GM12878 (cell line): Measurements from ENCODE around the gene GREB1. TPM values are rescaled to one million over a fixed set of nuclear protein-coding genes. Genes with fewer than 3 reads are reported as not detected.

ENCODE experiments used
- ATAC-seq: fragments of 200-7000 bp; cut with Tn5 transposase; 3 replicates; pipeline ENCODE4 v1.9.1; 2020; ENCODE audit warnings: mild to moderate bottlenecking, moderate library complexity
- BruUV-seq: library from RNA; stranded (reverse); fragments of 400-500 nt; replicated peaks from 2 replicates; lab custom pipeline; 2021; lab: Mats Ljungman, UMichigan
- CTCF ChIA-PET: fragments of 300-600 bp; sonication (Branson Sonifier 250); formaldehyde crosslinking; extraction: SDS; loops from one replicate; lab custom pipeline; 2021; ENCODE audit warnings: inconsistent platforms; lab: Yijun Ruan, JAX
- POLR2A ChIA-PET: fragments of 350-600 bp; formaldehyde crosslinking; extraction: SDS; loops from one replicate; lab custom pipeline; 2021; ENCODE audit warnings: inconsistent platforms; lab: Charles Lee
- RAD21 ChIA-PET: fragments of 300-600 bp; sonication (Branson Sonifier 250); formaldehyde crosslinking; loops from one replicate; lab custom pipeline; 2023; ENCODE audit warnings: antibody characterized with exemption; ENCODE audit not compliant: unreplicated experiment; lab: Charles Lee
- SMC1A ChIA-PET: fragments of 300-600 bp; sonication (Branson Sonifier 250); formaldehyde crosslinking; loops from one replicate; lab custom pipeline; 2023; ENCODE audit not compliant: unreplicated experiment, uncharacterized antibody; lab: Charles Lee
- DNase-seq: peaks from one replicate; pipeline ENCODE4 v3.0.0-alpha.2; 2011; ENCODE audit warnings: low read depth, low spot score
- FAIRE-seq: peaks from 3 replicates; lab custom pipeline; 2011; peaks lifted over from hg19 to GRCh38; lab: Jason Lieb, UNC
- H2AFZ ChIP-seq: 2 replicates; pipeline ENCODE4 v1.6.0; 2011; ENCODE audit warnings: low read depth, low read length, control low read depth; ENCODE audit not compliant: control insufficient read depth
- H3K27ac ChIP-seq: 2 replicates; pipeline ENCODE4 v1.5.1; 2011; ENCODE audit warnings: control low read depth; ENCODE audit not compliant: control insufficient read depth, insufficient read depth
- H3K27me3 ChIP-seq, 2 experiments: replicated peaks in 1 of 2; 2 replicates each; pipeline versions ENCODE4 v1.6.0 to v1.6.1; 2011; ENCODE audit warnings: low read length in 1 of 2; ENCODE audit not compliant: control insufficient read depth in 2 of 2, insufficient read depth in 2 of 2
- H3K36me3 ChIP-seq, 2 experiments: 2 replicates each; pipeline ENCODE4 v1.5.1; 2011; ENCODE audit warnings: low read length in 1 of 2; ENCODE audit not compliant: control insufficient read depth in 2 of 2, insufficient read depth in 2 of 2
- H3K4me1 ChIP-seq: 2 replicates; pipeline ENCODE4 v1.6.1; 2011; ENCODE audit warnings: mild to moderate bottlenecking, low read length, moderate library complexity, mixed read lengths; ENCODE audit not compliant: control insufficient read depth, insufficient read depth
- H3K4me2 ChIP-seq: 2 replicates; pipeline ENCODE4 v1.6.0; 2011; ENCODE audit warnings: control low read depth; ENCODE audit not compliant: control insufficient read depth, insufficient read depth
- H3K4me3 ChIP-seq: fragments of 200-600 bp; sonication (generic); 2 replicates; pipeline ENCODE4 v1.5.1; 2016
- H3K79me2 ChIP-seq: 2 replicates; pipeline ENCODE4 v1.6.0; 2011; ENCODE audit warnings: low read length; ENCODE audit not compliant: control insufficient read depth, insufficient read depth
- H3K9ac ChIP-seq: 2 replicates; pipeline ENCODE4 v1.8.0; 2011; ENCODE audit warnings: low read length, control low read depth, mixed read lengths; ENCODE audit not compliant: control insufficient read depth, insufficient read depth
- H3K9me3 ChIP-seq: replicated peaks from 3 replicates; pipeline ENCODE4 v1.5.1; 2011; ENCODE audit warnings: mild to moderate bottlenecking, low read length; ENCODE audit not compliant: control insufficient read depth, insufficient read depth
- H4K20me1 ChIP-seq: 2 replicates; pipeline ENCODE4 v1.6.0; 2011; ENCODE audit not compliant: control insufficient read depth, insufficient read depth
- CHD4 ChIP-seq: fragments of 200-600 bp; sonication (generic); IDR thresholded peaks from 2 replicates; pipeline ENCODE4 v1.6.1; 2016; ENCODE audit warnings: mild to moderate bottlenecking
- EZH2 ChIP-seq: IDR thresholded peaks from 2 replicates; pipeline ENCODE4 v1.6.1; 2012; ENCODE audit warnings: low read depth, mild to moderate bottlenecking, control low read depth, inconsistent platforms, low read length, borderline replicate concordance; ENCODE audit not compliant: control insufficient read depth
- FOS ChIP-seq: IDR thresholded peaks from 3 replicates; pipeline ENCODE4 v1.6.1; 2011; ENCODE audit warnings: borderline replicate concordance; ENCODE audit not compliant: insufficient read length; ENCODE audit errors: extremely low read depth
- FOXM1 ChIP-seq: IDR thresholded peaks from 2 replicates; pipeline ENCODE4 v1.6.1; 2012; ENCODE audit warnings: low read depth, mild to moderate bottlenecking, inconsistent platforms, low read length, moderate library complexity
- IKZF2 ChIP-seq, 2 experiments: fragments of 450-650 bp; IDR thresholded peaks; 2 replicates each; pipeline ENCODE4 v1.6.1; 2017; ENCODE audit warnings: mild to moderate bottlenecking in 2 of 2, moderate library complexity in 2 of 2
- LARP7 ChIP-seq: fragments of 450-650 bp; IDR thresholded peaks from 2 replicates; pipeline ENCODE4 v1.6.1; 2017; ENCODE audit warnings: mild to moderate bottlenecking
- MEF2A ChIP-seq: IDR thresholded peaks from 2 replicates; pipeline ENCODE4 v1.6.1; 2011; ENCODE audit warnings: low read depth, mild to moderate bottlenecking, low read length, moderate library complexity; ENCODE audit not compliant: insufficient read depth
- PAX8 ChIP-seq: fragments of 450-650 bp; IDR thresholded peaks from 2 replicates; pipeline ENCODE4 v1.6.1; 2017; ENCODE audit warnings: mild to moderate bottlenecking, moderate library complexity
- RB1 ChIP-seq: fragments of 450-650 bp; formaldehyde crosslinking; IDR thresholded peaks from 2 replicates; pipeline ENCODE4 v1.6.1; 2017; ENCODE audit warnings: mild to moderate bottlenecking, borderline replicate concordance
- RCOR1 ChIP-seq: conservative IDR thresholded peaks from 2 replicates; pipeline ENCODE4 v1.6.1; 2012; ENCODE audit warnings: low read depth, low read length, improper control_type of control experiment
- STAT3 ChIP-seq: IDR thresholded peaks from 2 replicates; pipeline ENCODE4 v1.6.1; 2011; ENCODE audit warnings: low read depth, low read length, improper control_type of control experiment
- SUPT20H ChIP-seq: IDR thresholded peaks from 2 replicates; pipeline ENCODE4 v1.6.1; 2011; ENCODE audit warnings: low read depth, mild to moderate bottlenecking, low read length, moderate library complexity, borderline replicate concordance; ENCODE audit not compliant: control insufficient read depth
- SUZ12 ChIP-seq: fragments of 200-600 bp; sonication (generic); IDR thresholded peaks from one replicate; pipeline ENCODE4 v1.6.1; 2018; ENCODE audit warnings: antibody characterized with exemption, mild to moderate bottlenecking; ENCODE audit not compliant: unreplicated experiment
- TCF7 ChIP-seq: IDR thresholded peaks from 2 replicates; pipeline ENCODE4 v1.6.1; 2014; ENCODE audit warnings: antibody characterized with exemption, borderline replicate concordance
- ZNF217 ChIP-seq: fragments of 450-650 bp; IDR thresholded peaks from 2 replicates; pipeline ENCODE4 v1.6.1; 2017; ENCODE audit warnings: antibody characterized with exemption, mild to moderate bottlenecking
- WGBS: methylation state at CpG from one replicate; pipeline ENCODE4 v1.1.6; 2016; ENCODE audit warnings: low lambda C conversion rate; ENCODE audit not compliant: insufficient replicate concordance, insufficient coverage; ENCODE audit errors: missing lambda C conversion rate; 5-methylcytosine and 5-hydroxymethylcytosine counted together
- in situ Hi-C: fragments of 300-500 bp; cut with MboI; formaldehyde crosslinking; loops from 9 replicates; pipeline ENCODE4 v1.14.3; 2018; ENCODE audit warnings: mixed read lengths
- intact Hi-C: fragments of 100-400 bp; cut with micrococcal nuclease; formaldehyde crosslinking; loops from one replicate; pipeline ENCODE4 v1.14.2; 2022; ENCODE audit not compliant: unreplicated experiment
- polyA plus RNA-seq, 11 experiments: library from polyadenylated mRNA; depleted of rRNA in 4 of 11; unstranded in 6 of 11; stranded (reverse) in 5 of 11; fragments of >200 nt; fragmentation: Nextera tagmentation in 4 of 11; fragmentation: Illumina TruSeq in 1 of 11; extraction: Ambion mirVana in 4 of 11; extraction: Trizol in 1 of 11; gene quantifications; 1 replicate in 1 of 11; 2 replicates in 10 of 11; pipeline versions ENCODE4 v1.2.1 to v1.2.3, GENCODE V29; 2011 to 2016; ENCODE audit warnings: inconsistent platforms in 2 of 11, missing spikeins in 2 of 11, low read depth in 1 of 11
- total RNA-seq, 4 experiments: library from RNA; depleted of rRNA in 3 of 4; stranded (reverse); fragments of >200 nt in 3 of 4; fragmentation: Illumina TruSeq in 1 of 4; extraction: Trizol in 1 of 4; gene quantifications; 2 replicates each; pipeline versions ENCODE4 v1.2.1 to v1.2.3, GENCODE V29; 2013 to 2021
- TF ChIP-seq, protein P1 (sequence below): fragments of 450-650 bp; IDR thresholded peaks from 2 replicates; pipeline ENCODE4 v1.6.1; 2016; ENCODE audit warnings: mild to moderate bottlenecking
- TF ChIP-seq, protein P2 (sequence below): fragments of 450-650 bp; IDR thresholded peaks from 2 replicates; pipeline ENCODE4 v1.6.1; 2018; ENCODE audit warnings: mild to moderate bottlenecking, low read depth, moderate library complexity; ENCODE audit not compliant: partially characterized antibody
- TF ChIP-seq, protein P3 (sequence below): fragments of 450-650 bp; conservative IDR thresholded peaks from 2 replicates; pipeline ENCODE4 v1.6.1; 2017; ENCODE audit warnings: mild to moderate bottlenecking, moderate library complexity

GREB1 gene
- total and polyA plus RNA-seq, 10 of the 15 experiments (the other 5 are each of a cell fraction or from before 2014, with no cell fraction given) = 0.09 to 2.1 (median 0.37) TPM; not detected in 1

DNA sequence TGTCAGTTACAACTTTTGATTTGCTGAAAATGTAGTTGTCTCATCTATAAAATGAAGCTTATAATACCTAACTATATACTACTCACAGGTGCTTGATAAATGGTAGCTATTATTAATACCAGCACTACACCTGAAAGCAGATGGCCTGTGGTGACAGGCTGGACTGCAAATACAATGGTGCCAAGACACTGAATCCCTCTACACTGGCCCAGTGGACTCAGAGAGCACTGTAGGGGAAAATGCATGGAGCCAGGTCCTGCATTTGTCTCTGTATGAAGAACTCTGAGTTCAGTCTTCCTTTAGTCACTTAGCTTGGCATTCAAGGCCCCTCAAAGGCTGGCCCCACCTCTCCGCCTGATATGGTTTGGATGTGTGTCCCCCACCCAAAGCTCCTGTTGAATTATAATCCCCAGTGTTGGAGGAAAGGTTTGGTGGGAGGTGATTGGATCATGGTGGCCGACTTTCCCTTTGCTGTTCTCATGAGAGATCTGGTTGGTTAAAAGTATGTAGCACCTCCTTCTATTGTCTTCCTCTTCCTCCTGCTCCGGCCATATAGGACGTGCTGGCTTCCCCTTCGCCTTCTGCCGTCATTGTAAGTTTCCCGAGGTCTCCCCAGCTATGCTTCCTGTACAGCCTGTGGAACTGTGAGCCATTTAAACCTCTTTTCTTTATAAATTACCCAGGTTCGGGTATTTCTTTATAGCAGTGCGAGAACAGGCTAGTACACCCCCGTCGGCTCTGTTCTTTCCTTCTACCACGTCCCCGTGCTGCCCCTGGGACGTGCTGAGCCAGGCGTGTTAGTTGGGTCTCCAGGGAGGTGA lies 147.3 kb downstream of the GREB1 start:
- Histone ChIP-seq H3K4me3 (no peak overlapping the region), H2AFZ (no peak overlapping the region), H3K79me2 (no peaks in the 10 kb centered on the region), H3K4me1 (no peaks in the 10 kb centered on the region), H3K9me3 (no peaks in the 10 kb centered on the region), H3K36me3 (no peaks in the 10 kb centered on the region), H3K27me3 (peaks cover 5 to 12% of the 10 kb centered on the region in 2 experiments; a peak in 3 of 4 replicates), H3K4me2 (no peak overlapping the region), H3K9ac (no peak overlapping the region), H4K20me1 (no peaks in the 10 kb centered on the region), H3K27ac (no peak overlapping the region)
- ChIA-PET RAD21 (interaction anchor here (1.0 kb wide), 1 partner anchor 549 kb away, joined by 3 read pairs; a partner anchor contains a TSS), POLR2A (no interaction called here), SMC1A (interaction anchor here (0.9 to 1.4 kb wide), 2 partner anchors 97 to 203 kb away, joined by 3 read pairs; no protein-coding TSS in a partner anchor), CTCF (interaction anchor here (0.6 to 2.3 kb wide), 17 partner anchors 9 to 549 kb away, joined by 3 to 9 read pairs (median 4); a partner anchor contains a TSS)
- ATAC-seq (no peak), FAIRE-seq (no peak), DNase-seq (no peak)
- in situ Hi-C loops (no loop called here), intact Hi-C loops (no loop called here)
- 48% methylated on average over 15 of the region's 15 CpGs for WGBS
- no TSS peak for BruUV-seq
- TF ChIP-seq, protein P1, sequence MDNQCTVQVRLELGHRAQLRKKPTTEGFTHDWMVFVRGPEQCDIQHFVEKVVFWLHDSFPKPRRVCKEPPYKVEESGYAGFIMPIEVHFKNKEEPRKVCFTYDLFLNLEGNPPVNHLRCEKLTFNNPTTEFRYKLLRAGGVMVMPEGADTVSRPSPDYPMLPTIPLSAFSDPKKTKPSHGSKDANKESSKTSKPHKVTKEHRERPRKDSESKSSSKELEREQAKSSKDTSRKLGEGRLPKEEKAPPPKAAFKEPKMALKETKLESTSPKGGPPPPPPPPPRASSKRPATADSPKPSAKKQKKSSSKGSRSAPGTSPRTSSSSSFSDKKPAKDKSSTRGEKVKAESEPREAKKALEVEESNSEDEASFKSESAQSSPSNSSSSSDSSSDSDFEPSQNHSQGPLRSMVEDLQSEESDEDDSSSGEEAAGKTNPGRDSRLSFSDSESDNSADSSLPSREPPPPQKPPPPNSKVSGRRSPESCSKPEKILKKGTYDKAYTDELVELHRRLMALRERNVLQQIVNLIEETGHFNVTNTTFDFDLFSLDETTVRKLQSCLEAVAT = no peak
- TF ChIP-seq MEF2A = no peak
- no peak for TF ChIP-seq EZH2
- TF ChIP-seq ZNF217 = no peak
- no peak for TF ChIP-seq STAT3
- TF ChIP-seq PAX8 = no peak
- no peak for TF ChIP-seq SUPT20H
- TF ChIP-seq LARP7 = no peak
- TF ChIP-seq RCOR1 = no peak
- no peak for TF ChIP-seq SUZ12
- TF ChIP-seq TCF7 = no peak
- TF ChIP-seq RB1 = no peak
- no peak for TF ChIP-seq IKZF2 (IDR thresholded peaks at IDR 0.05)
- no peak for TF ChIP-seq FOXM1
- no peak for TF ChIP-seq CHD4
- TF ChIP-seq, protein P2, sequence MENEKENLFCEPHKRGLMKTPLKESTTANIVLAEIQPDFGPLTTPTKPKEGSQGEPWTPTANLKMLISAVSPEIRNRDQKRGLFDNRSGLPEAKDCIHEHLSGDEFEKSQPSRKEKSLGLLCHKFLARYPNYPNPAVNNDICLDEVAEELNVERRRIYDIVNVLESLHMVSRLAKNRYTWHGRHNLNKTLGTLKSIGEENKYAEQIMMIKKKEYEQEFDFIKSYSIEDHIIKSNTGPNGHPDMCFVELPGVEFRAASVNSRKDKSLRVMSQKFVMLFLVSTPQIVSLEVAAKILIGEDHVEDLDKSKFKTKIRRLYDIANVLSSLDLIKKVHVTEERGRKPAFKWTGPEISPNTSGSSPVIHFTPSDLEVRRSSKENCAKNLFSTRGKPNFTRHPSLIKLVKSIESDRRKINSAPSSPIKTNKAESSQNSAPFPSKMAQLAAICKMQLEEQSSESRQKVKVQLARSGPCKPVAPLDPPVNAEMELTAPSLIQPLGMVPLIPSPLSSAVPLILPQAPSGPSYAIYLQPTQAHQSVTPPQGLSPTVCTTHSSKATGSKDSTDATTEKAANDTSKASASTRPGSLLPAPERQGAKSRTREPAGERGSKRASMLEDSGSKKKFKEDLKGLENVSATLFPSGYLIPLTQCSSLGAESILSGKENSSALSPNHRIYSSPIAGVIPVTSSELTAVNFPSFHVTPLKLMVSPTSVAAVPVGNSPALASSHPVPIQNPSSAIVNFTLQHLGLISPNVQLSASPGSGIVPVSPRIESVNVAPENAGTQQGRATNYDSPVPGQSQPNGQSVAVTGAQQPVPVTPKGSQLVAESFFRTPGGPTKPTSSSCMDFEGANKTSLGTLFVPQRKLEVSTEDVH = no peak
- TF ChIP-seq, protein P3, sequence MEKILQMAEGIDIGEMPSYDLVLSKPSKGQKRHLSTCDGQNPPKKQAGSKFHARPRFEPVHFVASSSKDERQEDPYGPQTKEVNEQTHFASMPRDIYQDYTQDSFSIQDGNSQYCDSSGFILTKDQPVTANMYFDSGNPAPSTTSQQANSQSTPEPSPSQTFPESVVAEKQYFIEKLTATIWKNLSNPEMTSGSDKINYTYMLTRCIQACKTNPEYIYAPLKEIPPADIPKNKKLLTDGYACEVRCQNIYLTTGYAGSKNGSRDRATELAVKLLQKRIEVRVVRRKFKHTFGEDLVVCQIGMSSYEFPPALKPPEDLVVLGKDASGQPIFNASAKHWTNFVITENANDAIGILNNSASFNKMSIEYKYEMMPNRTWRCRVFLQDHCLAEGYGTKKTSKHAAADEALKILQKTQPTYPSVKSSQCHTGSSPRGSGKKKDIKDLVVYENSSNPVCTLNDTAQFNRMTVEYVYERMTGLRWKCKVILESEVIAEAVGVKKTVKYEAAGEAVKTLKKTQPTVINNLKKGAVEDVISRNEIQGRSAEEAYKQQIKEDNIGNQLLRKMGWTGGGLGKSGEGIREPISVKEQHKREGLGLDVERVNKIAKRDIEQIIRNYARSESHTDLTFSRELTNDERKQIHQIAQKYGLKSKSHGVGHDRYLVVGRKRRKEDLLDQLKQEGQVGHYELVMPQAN = no peak
- no peak for TF ChIP-seq FOS
